Loucy (cell line): ENCODE measurements around the gene ATP1A3.

Source experiments
- H2AFZ ChIP-seq: fragments of 200-600 bp; sonication (generic); 2 replicates; pipeline ENCODE4 v1.6.0; 2016; ENCODE audit warnings: antibody characterized with exemption, mild to moderate bottlenecking, low read length, moderate library complexity
- H3F3A ChIP-seq: fragments of 200-600 bp; 2 replicates; pipeline ENCODE4 v1.6.0; 2016; ENCODE audit warnings: antibody characterized with exemption, low read depth, mild to moderate bottlenecking
- H3K27me3 ChIP-seq: fragments of 200-600 bp; sonication (generic); 2 replicates; pipeline ENCODE4 v1.6.1; 2014; ENCODE audit warnings: low read length, mild to moderate bottlenecking; ENCODE audit not compliant: insufficient read depth, poor library complexity, severe bottlenecking
- H3K36me3 ChIP-seq: fragments of 200-600 bp; sonication (generic); 2 replicates; pipeline ENCODE4 v1.6.1; 2016; ENCODE audit warnings: low read length; ENCODE audit not compliant: insufficient read depth
- H3K4me1 ChIP-seq: fragments of 200-600 bp; sonication (generic); 2 replicates; pipeline ENCODE4 v1.5.1; 2014; ENCODE audit warnings: low read length, mild to moderate bottlenecking; ENCODE audit not compliant: insufficient read depth, poor library complexity, severe bottlenecking
- H3K4me2 ChIP-seq: fragments of 200-600 bp; sonication (generic); 2 replicates; pipeline ENCODE4 v1.6.0; 2014; ENCODE audit warnings: antibody characterized with exemption, low read length, low read depth, mild to moderate bottlenecking; ENCODE audit not compliant: poor library complexity, severe bottlenecking
- H3K4me3 ChIP-seq: fragments of 200-600 bp; sonication (generic); 2 replicates; pipeline ENCODE4 v1.5.1; 2014; ENCODE audit warnings: low read length, mild to moderate bottlenecking, mixed read lengths; ENCODE audit not compliant: poor library complexity, severe bottlenecking
- H3K79me2 ChIP-seq: fragments of 200-600 bp; sonication (generic); 2 replicates; pipeline ENCODE4 v1.6.1; 2014; ENCODE audit warnings: low read length; ENCODE audit not compliant: insufficient read depth
- H3K9ac ChIP-seq: fragments of 200-600 bp; sonication (generic); 2 replicates; pipeline ENCODE4 v1.6.0; 2014; ENCODE audit warnings: mild to moderate bottlenecking, low read depth, low read length, moderate library complexity; ENCODE audit not compliant: poor library complexity, severe bottlenecking
- H3K9me2 ChIP-seq: fragments of 200-600 bp; sonication (generic); replicated peaks from 2 replicates; pipeline ENCODE4 v1.6.1; 2016; ENCODE audit warnings: low read depth, low read length, mixed read lengths
- H3K9me3 ChIP-seq: fragments of 200-600 bp; sonication (generic); 2 replicates; pipeline ENCODE4 v1.6.1; 2014; ENCODE audit warnings: mild to moderate bottlenecking, antibody characterized with exemption, low read length, low read depth; ENCODE audit not compliant: insufficient read depth
- H4K20me1 ChIP-seq: fragments of 200-600 bp; sonication (generic); 2 replicates; pipeline ENCODE4 v1.6.0; 2014; ENCODE audit warnings: antibody characterized with exemption, low read length, mild to moderate bottlenecking; ENCODE audit not compliant: insufficient read depth, poor library complexity, severe bottlenecking
- EZH2phosphoT487 ChIP-seq: fragments of 200-600 bp; IDR thresholded peaks from 2 replicates; pipeline ENCODE4 v1.6.1; 2018; ENCODE audit warnings: antibody characterized with exemption, mild to moderate bottlenecking, moderate library complexity, borderline replicate concordance
- TF ChIP-seq, protein P1 (sequence below): fragments of 200-600 bp; sonication (generic); conservative IDR thresholded peaks from 2 replicates; pipeline ENCODE4 v1.5.1; 2014; ENCODE audit warnings: mild to moderate bottlenecking, antibody characterized with exemption, low read length

Gene ATP1A3

DNA sequence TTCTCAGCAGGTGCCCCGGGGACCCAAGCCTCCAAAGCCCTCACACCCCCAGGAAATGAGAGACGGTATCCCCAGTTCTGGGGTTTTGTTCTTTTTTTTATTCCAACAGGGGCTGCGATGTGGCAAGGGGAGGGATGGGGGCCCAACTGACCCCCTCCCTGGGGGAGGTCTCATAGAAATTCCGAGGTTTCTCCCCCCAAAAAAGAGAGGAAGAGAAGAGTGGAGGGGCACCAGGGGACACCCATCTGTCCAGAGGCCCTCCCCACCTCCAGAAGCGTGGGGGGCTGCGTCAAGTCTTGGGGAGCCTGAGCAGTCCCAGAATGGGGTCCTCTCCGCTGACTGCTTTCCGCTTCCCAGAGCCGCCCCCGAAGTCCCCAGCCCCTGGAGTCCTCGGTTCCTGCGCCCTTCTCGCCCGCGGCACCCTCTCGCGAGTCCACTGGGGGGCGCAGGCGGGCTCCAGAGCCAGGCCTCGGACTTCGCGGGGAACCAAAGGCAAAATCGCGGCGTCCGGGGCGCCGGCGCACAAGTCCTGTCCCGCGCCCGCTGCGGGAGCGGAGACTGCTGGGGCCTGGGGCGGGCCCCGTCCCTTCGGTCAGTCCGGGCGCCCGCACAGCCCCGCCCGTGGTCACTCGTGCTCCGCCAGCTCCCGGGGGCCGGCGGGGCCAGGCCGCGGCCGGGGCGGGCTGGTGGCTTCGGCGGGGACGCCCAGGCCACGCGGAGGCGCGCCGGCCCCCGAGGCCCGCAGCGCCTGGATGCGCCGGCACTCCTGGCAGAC lies 4.4 kb upstream of the ATP1A3 start:
- Histone ChIP-seq H3K36me3 (no peaks in the 10 kb centered on the region), H3K9ac (no peak overlapping the region), H3K79me2 (no peaks in the 10 kb centered on the region), H3K9me3 (no peaks in the 10 kb centered on the region), H2AFZ (no peak overlapping the region), H3K9me2 (no peaks in the 10 kb centered on the region), H3K4me3 (no peak overlapping the region), H3F3A (no peaks in the 10 kb centered on the region), H3K27me3 (no peaks in the 10 kb centered on the region), H3K4me2 (no peak overlapping the region), H4K20me1 (no peaks in the 10 kb centered on the region), H3K4me1 (peaks cover 5% of the 10 kb centered on the region)
- no peak for TF ChIP-seq EZH2phosphoT487
- TF ChIP-seq, protein P1, sequence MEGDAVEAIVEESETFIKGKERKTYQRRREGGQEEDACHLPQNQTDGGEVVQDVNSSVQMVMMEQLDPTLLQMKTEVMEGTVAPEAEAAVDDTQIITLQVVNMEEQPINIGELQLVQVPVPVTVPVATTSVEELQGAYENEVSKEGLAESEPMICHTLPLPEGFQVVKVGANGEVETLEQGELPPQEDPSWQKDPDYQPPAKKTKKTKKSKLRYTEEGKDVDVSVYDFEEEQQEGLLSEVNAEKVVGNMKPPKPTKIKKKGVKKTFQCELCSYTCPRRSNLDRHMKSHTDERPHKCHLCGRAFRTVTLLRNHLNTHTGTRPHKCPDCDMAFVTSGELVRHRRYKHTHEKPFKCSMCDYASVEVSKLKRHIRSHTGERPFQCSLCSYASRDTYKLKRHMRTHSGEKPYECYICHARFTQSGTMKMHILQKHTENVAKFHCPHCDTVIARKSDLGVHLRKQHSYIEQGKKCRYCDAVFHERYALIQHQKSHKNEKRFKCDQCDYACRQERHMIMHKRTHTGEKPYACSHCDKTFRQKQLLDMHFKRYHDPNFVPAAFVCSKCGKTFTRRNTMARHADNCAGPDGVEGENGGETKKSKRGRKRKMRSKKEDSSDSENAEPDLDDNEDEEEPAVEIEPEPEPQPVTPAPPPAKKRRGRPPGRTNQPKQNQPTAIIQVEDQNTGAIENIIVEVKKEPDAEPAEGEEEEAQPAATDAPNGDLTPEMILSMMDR, result peak; percentile 50; the same call in 1 of the 2 replicates

DNA sequence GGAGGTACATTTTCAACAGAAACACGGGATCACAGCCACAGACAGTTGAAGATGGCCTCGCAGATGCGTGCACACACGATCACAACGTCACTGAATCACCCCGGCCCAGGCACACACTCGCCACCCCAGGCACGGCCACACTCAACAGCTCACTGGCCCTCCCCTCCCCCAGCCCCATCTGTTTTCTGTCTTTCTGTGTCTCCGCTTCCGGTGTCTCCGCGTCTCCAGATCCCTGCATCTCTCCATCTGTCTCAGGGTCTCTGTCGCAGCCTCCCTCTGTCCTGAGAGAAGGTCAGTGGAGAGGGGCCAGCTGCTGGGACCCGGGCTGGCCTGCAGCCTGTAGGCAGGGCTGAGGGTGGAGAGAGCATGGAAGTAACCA lies 3.8 kb upstream of the ATP1A3 start:
- Histone ChIP-seq H3K4me2 (no peak overlapping the region), H3K27me3 (no peaks in the 10 kb centered on the region), H3K4me3 (no peak overlapping the region), H3K4me1 (peaks cover 9% of the 10 kb centered on the region), H4K20me1 (no peaks in the 10 kb centered on the region), H3K36me3 (no peaks in the 10 kb centered on the region), H3K9ac (no peak overlapping the region), H3K79me2 (no peaks in the 10 kb centered on the region), H3K9me3 (no peaks in the 10 kb centered on the region), H3K9me2 (no peaks in the 10 kb centered on the region), H3F3A (no peaks in the 10 kb centered on the region), H2AFZ (no peak overlapping the region)
- TF ChIP-seq, protein P1, result no peak
- no peak for TF ChIP-seq EZH2phosphoT487

- Histone ChIP-seq H3K9me2 (no peaks in the 10 kb centered on the region), H3K36me3 (no peaks in the 10 kb centered on the region), H2AFZ (no peak overlapping the region), H3K4me3 (no peak overlapping the region), H3K4me2 (no peak overlapping the region), H3K79me2 (no peaks in the 10 kb centered on the region), H3K9ac (no peak overlapping the region), H3K27me3 (no peaks in the 10 kb centered on the region), H3K9me3 (no peaks in the 10 kb centered on the region), H4K20me1 (no peaks in the 10 kb centered on the region), H3K4me1 (peaks cover 9% of the 10 kb centered on the region), H3F3A (no peaks in the 10 kb centered on the region)
- TF ChIP-seq, protein P1, result no peak
- no peak for TF ChIP-seq EZH2phosphoT487
These were observed 3.3 kb upstream of the ATP1A3 start for GRCh38 chr19:41997121-41997850.
